ENCODE results near the gene FNDC5. TPM values are rescaled to one million over a fixed set of nuclear protein-coding genes. Genes with fewer than 3 reads are reported as not detected.

The FNDC5 gene
- 0.38 to 0.75 TPM (median 0.53 TPM) in 5 replicates for total RNA-seq (2022; extraction: Qiagen RNA extraction; ENCODE audit: low read depth)

DNA sequence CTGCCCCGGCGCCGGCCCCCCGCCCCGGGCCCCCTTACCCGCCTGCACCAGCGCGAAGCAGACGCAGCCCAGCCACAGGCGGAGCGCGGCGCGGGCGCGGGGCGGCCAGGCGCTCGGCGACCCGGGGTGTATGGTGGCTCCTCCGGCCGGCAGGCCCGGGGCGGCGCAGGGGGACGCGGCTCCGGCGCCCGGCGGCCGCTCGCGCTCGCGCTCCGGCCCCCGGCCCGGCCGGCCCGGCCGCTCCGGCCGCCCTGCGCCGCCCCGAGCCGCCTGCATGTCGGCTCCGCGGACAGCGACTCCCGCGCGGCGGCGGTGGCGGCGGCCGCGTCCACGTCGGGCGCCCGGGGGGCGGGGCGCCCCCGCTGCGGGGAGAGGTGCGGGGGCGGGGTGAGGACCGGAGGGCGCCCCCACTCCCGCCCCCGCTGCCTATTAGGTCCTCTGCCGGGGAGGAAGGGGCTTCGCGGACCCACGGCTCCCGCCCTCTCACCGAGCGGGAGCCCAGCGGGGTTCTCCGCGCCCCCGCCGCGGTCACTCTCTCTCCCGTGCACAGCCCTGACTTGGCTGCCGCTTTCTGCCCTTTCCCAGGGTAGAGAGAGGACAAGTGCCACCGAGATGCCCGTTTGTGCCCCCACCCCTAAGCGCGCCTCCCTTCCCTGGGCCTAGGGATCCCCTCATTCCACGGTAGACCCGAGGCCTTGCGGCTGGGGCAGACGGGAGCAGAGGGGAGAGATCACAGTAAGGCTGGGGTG lies at the start of gene FNDC5:
TSS of gene FNDC5 (minus strand) at position 298 of the 749 bp plus-strand sequence.

DNA sequence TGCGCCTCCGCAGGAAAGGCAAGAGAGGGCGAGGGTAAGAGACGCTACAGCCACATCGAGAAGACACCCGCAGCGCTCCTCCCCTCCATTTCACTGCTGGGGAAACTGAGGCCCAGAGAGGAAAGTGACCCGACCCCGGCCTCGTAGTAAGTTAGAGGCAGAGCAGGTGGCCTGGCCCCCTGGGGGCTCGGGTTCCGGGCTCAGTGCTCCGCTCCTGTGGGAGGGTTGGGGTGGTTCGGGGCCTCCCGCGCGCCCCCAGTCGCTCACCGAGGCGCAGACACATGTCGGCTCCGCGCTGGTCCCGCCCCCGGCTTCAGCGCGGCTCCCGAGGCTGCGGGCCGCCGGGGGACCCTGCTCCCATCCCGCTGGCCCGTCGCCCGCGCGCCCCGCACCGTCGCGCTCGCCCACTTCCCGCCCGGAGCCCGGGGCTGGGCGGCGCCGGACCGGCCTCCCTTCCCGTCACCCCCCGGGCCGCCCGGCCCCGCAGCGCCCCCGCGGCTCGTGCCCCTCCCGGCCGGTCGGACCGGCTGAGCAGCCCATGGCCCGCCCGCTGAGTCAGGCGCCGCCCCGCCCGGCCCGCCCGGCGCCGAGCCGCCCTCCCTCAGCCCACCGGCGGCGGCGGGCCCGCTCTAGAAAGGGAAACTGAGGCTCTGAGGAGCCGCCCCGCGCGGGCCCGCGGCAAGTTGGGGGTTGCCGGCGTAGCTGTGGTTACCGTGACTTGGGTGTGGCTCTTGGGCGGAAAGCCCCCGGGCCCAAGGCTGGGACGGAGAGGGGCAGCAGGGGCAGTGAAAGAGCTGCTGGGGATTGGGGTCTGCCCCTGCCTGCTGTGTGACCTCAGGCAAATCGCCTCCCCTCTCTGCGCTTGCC lies 30.5 kb upstream of the FNDC5 start, which contains the start of gene TMEM54:
TSS of gene TMEM54 (minus strand) at position 434 of the 867 bp plus-strand sequence. CDS start at position 283, 151 bp downstream.

DNA sequence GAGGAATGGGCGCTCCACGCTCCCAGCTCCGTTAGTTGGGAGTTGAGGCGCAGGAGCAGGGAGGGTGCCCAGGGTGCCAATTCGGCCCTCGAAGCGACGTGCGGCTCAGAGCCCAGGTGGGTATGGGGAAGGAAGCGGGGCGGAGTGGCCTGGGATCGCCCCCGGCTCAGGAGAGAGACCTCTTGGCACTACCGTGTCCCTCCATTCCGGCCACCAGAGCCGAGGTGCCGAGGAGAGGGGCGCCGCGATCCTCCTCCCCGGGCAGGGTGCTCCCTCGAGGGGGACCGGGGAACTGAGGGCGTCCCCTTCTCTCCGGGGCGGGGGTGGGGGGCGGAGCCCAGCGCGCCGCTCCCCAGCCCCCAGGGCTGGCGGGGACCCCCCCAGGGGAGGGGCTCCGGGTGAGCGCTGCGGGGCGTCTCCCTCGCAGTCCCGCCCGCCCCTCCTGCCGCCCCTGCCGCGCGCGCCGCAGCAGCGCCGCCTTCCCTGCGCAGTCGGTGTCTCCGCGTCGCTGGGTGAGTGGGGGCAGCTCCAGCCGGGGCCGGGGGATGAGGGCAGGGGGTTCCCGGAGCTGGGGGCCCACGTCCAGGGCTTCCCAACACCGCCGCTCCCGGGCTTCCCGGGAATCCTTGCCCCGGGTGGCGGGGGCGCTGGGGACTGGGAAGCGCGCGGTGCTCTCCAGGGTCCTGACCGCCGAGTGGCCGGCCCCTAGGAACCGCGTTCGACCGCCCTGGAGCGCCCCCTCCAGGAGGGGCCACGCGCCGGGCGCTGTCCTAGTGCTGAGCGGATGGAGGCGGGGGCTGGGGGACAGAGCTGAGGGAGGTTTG lies 15.5 kb upstream of the FNDC5 start, which contains the start of gene HPCA:
TSS of gene HPCA (plus strand) at position 488 of the 824 bp plus-strand sequence. CDS start 2,408 bp downstream, outside the sequence.

DNA sequence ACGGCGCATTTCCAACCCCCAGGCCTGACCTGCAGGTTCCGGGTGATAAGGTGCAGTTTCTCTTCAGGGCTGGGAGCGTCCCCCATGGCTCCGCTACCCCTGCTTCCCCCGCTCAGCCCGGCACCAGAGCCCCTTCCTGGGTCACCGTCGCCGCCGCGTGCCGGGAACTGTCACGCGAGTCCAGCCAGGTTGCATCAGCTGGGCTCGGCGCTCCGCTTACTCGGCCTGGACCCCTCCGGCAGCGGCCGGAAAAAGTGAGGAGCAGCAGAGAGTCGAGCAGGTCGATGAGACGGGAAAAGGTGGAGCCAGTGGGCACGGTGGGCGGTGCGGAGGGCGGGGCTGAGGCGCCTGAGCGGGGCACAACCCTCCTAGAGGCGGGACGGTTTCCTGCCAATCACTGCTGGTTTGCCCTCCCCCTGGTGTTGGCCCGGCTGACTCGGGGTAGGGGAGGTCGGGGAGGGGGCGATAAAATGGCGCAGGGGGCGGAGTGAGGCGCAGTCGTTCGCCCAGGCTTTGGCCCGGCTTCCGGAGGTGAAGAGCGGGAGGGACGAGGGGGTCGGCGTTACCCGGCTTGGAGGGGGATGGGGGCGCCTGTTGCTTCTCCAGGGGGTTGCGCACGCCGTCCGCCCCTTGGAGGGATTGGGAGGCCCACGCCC lies 53.4 kb downstream of the FNDC5 start, which contains the start of the genes S100PBP and YARS1:
TSS of gene S100PBP (plus strand) at position 495 of the 656 bp plus-strand sequence. CDS start 8,447 bp downstream, outside the sequence.
TSS of gene YARS1 (minus strand) at position 200 of the 656 bp plus-strand sequence. CDS start at position 86, 114 bp downstream.

Other genes with a start within 250 kb of the FNDC5 start
- gene ZBTB8OS, start 220.4 kb downstream of the FNDC5 start, total RNA-seq (2022; extraction: Qiagen RNA extraction; ENCODE audit: low read depth), result 35.6 to 52.3 TPM (median 38.9 TPM) in 5 replicates
- gene RBBP4, start 219.7 kb downstream of the FNDC5 start, total RNA-seq (2022; extraction: Qiagen RNA extraction; ENCODE audit: low read depth), result 77.1 to 92.4 TPM (median 86.5 TPM) in 5 replicates
- gene SYNC, start 168.1 kb downstream of the FNDC5 start, total RNA-seq (2022; extraction: Qiagen RNA extraction; ENCODE audit: low read depth), result 9.6 to 16.2 TPM (median 10.9 TPM) in 5 replicates
- 73.1 to 84.0 TPM (median 77.6 TPM) in 5 replicates for gene YARS1, start 53.6 kb downstream of the FNDC5 start, total RNA-seq (2022; extraction: Qiagen RNA extraction; ENCODE audit: low read depth)
- gene S100PBP, start 53.3 kb downstream of the FNDC5 start, total RNA-seq (2022; extraction: Qiagen RNA extraction; ENCODE audit: low read depth), result 16.1 to 19.9 TPM (median 16.6 TPM) in 5 replicates
- gene HPCA, start 15.6 kb upstream of the FNDC5 start, total RNA-seq (2022; extraction: Qiagen RNA extraction; ENCODE audit: low read depth), result 0.14 to 0.68 TPM (median 0.56 TPM) in 4 of 5 replicates, not detected in the other
- gene TMEM54, start 30.5 kb upstream of the FNDC5 start, total RNA-seq (2022; extraction: Qiagen RNA extraction; ENCODE audit: low read depth), result 30.5 to 45.4 TPM (median 39.3 TPM) in 5 replicates
- gene RNF19B, start 93.9 kb upstream of the FNDC5 start, total RNA-seq (2022; extraction: Qiagen RNA extraction; ENCODE audit: low read depth), result 21.8 to 26.1 TPM (median 25.0 TPM) in 5 replicates
- 154 to 166 TPM (median 158 TPM) in 5 replicates for gene AK2, start 166.0 kb upstream of the FNDC5 start, total RNA-seq (2022; extraction: Qiagen RNA extraction; ENCODE audit: low read depth)
- 0.75 to 1.3 TPM (median 0.97 TPM) in 5 replicates for gene AZIN2, start 210.2 kb upstream of the FNDC5 start, total RNA-seq (2022; extraction: Qiagen RNA extraction; ENCODE audit: low read depth)